H1 (cell line): ENCODE measurements around the gene MRPL34. TPM values are rescaled to one million over a fixed set of nuclear protein-coding genes. Genes with fewer than 3 reads are reported as not detected.

ENCODE experiments used
- CTCF ChIA-PET: fragments of 300-600 bp; sonication (Branson Sonifier 250); formaldehyde crosslinking; loops from one replicate; lab custom pipeline; 2021; ENCODE audit not compliant: partially characterized antibody; lab: Charles Lee
- POLR2A ChIA-PET: fragments of 300-600 bp; sonication (Branson Sonifier 250); formaldehyde crosslinking; loops from one replicate; lab custom pipeline; 2021; ENCODE audit warnings: inconsistent platforms; ENCODE audit not compliant: partially characterized antibody; lab: Charles Lee
- DNase-seq, 2 experiments: peaks; one replicate each; pipeline versions ENCODE4 v3.0.0 to v3.0.0-alpha.2; 2010 to 2022; ENCODE audit warnings: low spot score in 2 of 2, low read depth in 1 of 2, mixed read lengths in 1 of 2
- FAIRE-seq: peaks from 2 replicates; lab custom pipeline; 2011; peaks lifted over from hg19 to GRCh38; lab: Jason Lieb, UNC
- H2AFZ ChIP-seq: 2 replicates; pipeline ENCODE4 v1.8.1; 2012; ENCODE audit warnings: low read length, inconsistent platforms
- H2AK5ac ChIP-seq: 2 replicates; pipeline ENCODE4 v1.6.1; 2013; ENCODE audit warnings: low read depth, low read length
- H2BK120ac ChIP-seq: replicated peaks from 2 replicates; pipeline ENCODE3; 2013; ENCODE audit warnings: low read depth, low read length, inconsistent platforms
- H2BK12ac ChIP-seq: 2 replicates; pipeline ENCODE4 v1.6.1; 2013; ENCODE audit warnings: low read depth, low read length
- H2BK15ac ChIP-seq: 2 replicates; pipeline ENCODE4 v1.6.1; 2013; ENCODE audit warnings: low read length
- H2BK20ac ChIP-seq: 2 replicates; pipeline ENCODE4 v1.6.1; 2013; ENCODE audit warnings: low read length
- H2BK5ac ChIP-seq: 2 replicates; pipeline ENCODE4 v1.6.1; 2013; ENCODE audit warnings: low read depth, low read length
- H3K14ac ChIP-seq: 2 replicates; pipeline ENCODE4 v1.6.1; 2013; ENCODE audit warnings: inconsistent platforms; ENCODE audit not compliant: insufficient read length
- H3K18ac ChIP-seq: 2 replicates; pipeline ENCODE4 v1.6.1; 2013; ENCODE audit warnings: low read length; ENCODE audit errors: extremely low read depth
- H3K23ac ChIP-seq: 2 replicates; pipeline ENCODE4 v1.6.1; 2013; ENCODE audit warnings: inconsistent platforms; ENCODE audit not compliant: insufficient read length
- H3K23me2 ChIP-seq: 2 replicates; pipeline ENCODE4 v1.6.1; 2013; ENCODE audit warnings: low read depth, low read length
- H3K27ac ChIP-seq: 2 replicates; pipeline ENCODE4 v1.6.1; 2011; ENCODE audit warnings: low read depth, low read length, inconsistent platforms
- H3K27me3 ChIP-seq, 4 experiments: replicated peaks in 1 of 4; 1 replicate in 1 of 4; 2 replicates in 3 of 4; pipeline versions ENCODE4 v1.6.1 to v1.8.1; 2011 to 2013; ENCODE audit warnings: low read length in 3 of 4, mild to moderate bottlenecking in 3 of 4, inconsistent platforms in 2 of 4, mixed read lengths in 2 of 4, moderate library complexity in 1 of 4; ENCODE audit not compliant: control insufficient read depth in 3 of 4, insufficient read depth in 3 of 4; ENCODE audit errors: extremely low read depth in 1 of 4
- H3K36me3 ChIP-seq, 4 experiments: 2 replicates each; pipeline versions ENCODE4 v1.6.1 to v1.8.1; 2011 to 2013; ENCODE audit warnings: mild to moderate bottlenecking in 4 of 4, low read length in 3 of 4, moderate library complexity in 2 of 4, control low read depth in 1 of 4, inconsistent platforms in 1 of 4; ENCODE audit not compliant: insufficient read depth in 4 of 4, control insufficient read depth in 2 of 4
- H3K4ac ChIP-seq: replicated peaks from 2 replicates; pipeline ENCODE3; 2013; ENCODE audit warnings: low read length, low read depth, mixed read lengths, inconsistent platforms; ENCODE audit not compliant: insufficient read length
- H3K4me1 ChIP-seq, 4 experiments: replicated peaks in 1 of 4; 1 replicate in 1 of 4; 2 replicates in 3 of 4; pipeline versions ENCODE4 v1.6.1 to v1.8.1; 2011 to 2013; ENCODE audit warnings: low read length in 3 of 4, inconsistent platforms in 2 of 4, mixed read lengths in 1 of 4; ENCODE audit not compliant: insufficient read depth in 4 of 4, control insufficient read depth in 3 of 4
- H3K4me2 ChIP-seq, 2 experiments: 2 replicates each; pipeline versions ENCODE4 v1.6.1 to v1.8.1; 2011 to 2013; ENCODE audit warnings: low read depth in 2 of 2, low read length in 2 of 2, control low read depth in 1 of 2, inconsistent platforms in 1 of 2, mild to moderate bottlenecking in 1 of 2; ENCODE audit not compliant: insufficient read depth in 1 of 2
- H3K4me3 ChIP-seq, 4 experiments: fragments of 200-600, 300-600 bp in 1 of 4; sonication (generic), shearing (Covaris generic), sonication (Bioruptor Twin) in 1 of 4; 2 replicates each; pipeline versions ENCODE4 v1.5.1 to v1.8.1; 2011 to 2016; ENCODE audit warnings: low read length in 4 of 4, low read depth in 3 of 4, control low read depth in 2 of 4, inconsistent platforms in 2 of 4, mild to moderate bottlenecking in 2 of 4, mixed read lengths in 1 of 4, moderate library complexity in 1 of 4; ENCODE audit not compliant: insufficient read depth in 2 of 4; ENCODE audit errors: extremely low read depth in 1 of 4
- H3K56ac ChIP-seq: replicated peaks from 2 replicates; pipeline ENCODE3; 2013; ENCODE audit warnings: low read depth, mild to moderate bottlenecking, mixed read lengths, low read length, inconsistent platforms; ENCODE audit not compliant: insufficient read length
- H3K79me1 ChIP-seq: 2 replicates; pipeline ENCODE4 v1.6.1; 2013; ENCODE audit warnings: low read depth, low read length, control low read depth
- H3K79me2 ChIP-seq, 2 experiments: 2 replicates each; pipeline versions ENCODE4 v1.6.1 to v1.8.1; 2012 to 2013; ENCODE audit warnings: low read length in 2 of 2, mild to moderate bottlenecking in 2 of 2, inconsistent platforms in 1 of 2; ENCODE audit not compliant: insufficient read depth in 2 of 2, control insufficient read depth in 1 of 2
- H3K9ac ChIP-seq, 4 experiments: replicated peaks in 1 of 4; 1 replicate in 1 of 4; 2 replicates in 3 of 4; pipeline versions ENCODE4 v1.6.1 to v1.8.1; 2011 to 2013; ENCODE audit warnings: low read depth in 3 of 4, low read length in 3 of 4, control low read depth in 2 of 4, mild to moderate bottlenecking in 2 of 4, moderate library complexity in 2 of 4, inconsistent platforms in 1 of 4; ENCODE audit errors: extremely low read depth in 1 of 4
- H3K9me3 ChIP-seq, 2 experiments: 2 replicates each; pipeline versions ENCODE4 v1.6.1 to v1.8.1; 2012 to 2013; ENCODE audit warnings: mild to moderate bottlenecking in 2 of 2, moderate library complexity in 2 of 2, control low read depth in 1 of 2, inconsistent platforms in 1 of 2, low read depth in 1 of 2, low read length in 1 of 2, mixed read lengths in 1 of 2; ENCODE audit not compliant: insufficient read depth in 2 of 2
- H4K20me1 ChIP-seq, 2 experiments: replicated peaks in 1 of 2; 2 replicates each; pipeline versions ENCODE3 to v1.8.1; 2011 to 2013; ENCODE audit warnings: inconsistent platforms in 2 of 2, low read length in 2 of 2, mild to moderate bottlenecking in 1 of 2; ENCODE audit not compliant: insufficient read depth in 2 of 2, control insufficient read depth in 1 of 2
- H4K5ac ChIP-seq: 2 replicates; pipeline ENCODE4 v1.6.1; 2013; ENCODE audit warnings: low read length, low read depth, mixed read lengths, inconsistent platforms; ENCODE audit not compliant: insufficient read length
- H4K8ac ChIP-seq: 2 replicates; pipeline ENCODE4 v1.8.0; 2013; ENCODE audit warnings: mild to moderate bottlenecking, moderate library complexity, low read length, inconsistent platforms; ENCODE audit not compliant: insufficient read depth; ENCODE audit errors: extremely low read depth
- H4K91ac ChIP-seq: replicated peaks from 2 replicates; pipeline ENCODE3; 2013; ENCODE audit warnings: low read length, mixed read lengths, inconsistent platforms; ENCODE audit not compliant: insufficient read length
- BCL11A ChIP-seq, 2 experiments: IDR thresholded peaks; one replicate each; pipeline ENCODE4 v1.6.1; 2011; ENCODE audit warnings: low read depth in 2 of 2, low read length in 2 of 2, mild to moderate bottlenecking in 2 of 2
- CTBP2 ChIP-seq: IDR thresholded peaks from 2 replicates; pipeline ENCODE4 v1.7.0; 2011; ENCODE audit warnings: borderline replicate concordance, mild to moderate bottlenecking, moderate library complexity, mixed read lengths, low read length; ENCODE audit not compliant: insufficient read depth, insufficient read length
- EGR1 ChIP-seq: IDR thresholded peaks from 2 replicates; pipeline ENCODE4 v1.6.1; 2011; ENCODE audit warnings: low read depth, low read length, borderline replicate concordance
- SIN3A ChIP-seq, 2 experiments: IDR thresholded peaks in 1 of 2; conservative IDR thresholded peaks in 1 of 2; 2 replicates each; pipeline ENCODE4 v1.6.1; 2011 to 2012; ENCODE audit warnings: low read length in 2 of 2, improper control_type of control experiment in 1 of 2, low read depth in 1 of 2, mild to moderate bottlenecking in 1 of 2
- SIRT6 ChIP-seq: IDR thresholded peaks from one replicate; pipeline ENCODE4 v1.7.1; 2012; ENCODE audit warnings: low read length, inconsistent platforms
- SP1 ChIP-seq: IDR thresholded peaks from 2 replicates; pipeline ENCODE4 v1.6.1; 2011; ENCODE audit warnings: low read depth, low read length
- SRF ChIP-seq: IDR thresholded peaks from 2 replicates; pipeline ENCODE4 v1.6.1; 2011; ENCODE audit warnings: mild to moderate bottlenecking, low read depth, low read length, moderate library complexity
- SUZ12 ChIP-seq: fragments of 200-600 bp; sonication (generic); IDR thresholded peaks from 2 replicates; pipeline ENCODE4 v1.6.1; 2012; ENCODE audit warnings: mild to moderate bottlenecking, inconsistent platforms, low read length, moderate library complexity, mixed read lengths
- TBP ChIP-seq: IDR thresholded peaks from 2 replicates; pipeline ENCODE4 v1.6.1; 2011; ENCODE audit warnings: low read depth, low read length, improper control_type of control experiment
- TEAD4 ChIP-seq: IDR thresholded peaks from 2 replicates; pipeline ENCODE4 v1.6.1; 2012; ENCODE audit warnings: low read depth, low read length, inconsistent platforms, mixed read lengths
- WGBS, 2 experiments: shearing (Covaris generic) in 1 of 2; methylation state at CpG; one replicate each; pipeline versions ENCODE4 v1.1.6 to v1.1.7; 2013 to 2015; ENCODE audit warnings: low lambda C conversion rate in 2 of 2, mixed read lengths in 2 of 2, inconsistent platforms in 1 of 2, low coverage in 1 of 2, missing lambda C conversion rate in 1 of 2; ENCODE audit not compliant: insufficient replicate concordance in 2 of 2, insufficient coverage in 1 of 2, insufficient read length in 1 of 2; ENCODE audit errors: extremely low coverage in 1 of 2, missing lambda C conversion rate in 1 of 2; 5-methylcytosine and 5-hydroxymethylcytosine counted together
- polyA plus RNA-seq, 7 experiments: library from polyadenylated mRNA; depleted of rRNA in 3 of 7; stranded (reverse) in 5 of 7; unstranded in 2 of 7; fragments of >200 nt in 5 of 7; fragments of 200-250 nt in 2 of 7; gene quantifications; 1 replicate in 5 of 7; 2 replicates in 1 of 7; 4 replicates in 1 of 7; pipeline versions ENCODE4 v1.2.1 to v1.2.3, GENCODE V29; 2011 to 2013; ENCODE audit warnings: missing spikeins in 2 of 7, mixed read lengths in 2 of 7
- total RNA-seq: library from RNA; stranded (reverse); fragmentation: NEBNext Ultra II Directional; extraction: Animal tissue kit (Norgen Biotek cat#: 25700); gene quantifications from 2 replicates; pipeline ENCODE4 v1.2.1, GENCODE V29; 2021
- TF ChIP-seq, protein P1 (sequence below), 3 experiments: IDR thresholded peaks; 1 replicate in 2 of 3; 2 replicates in 1 of 3; pipeline versions ENCODE4 v1.5.1 to v1.6.1; 2011; ENCODE audit warnings: low read length in 3 of 3, mild to moderate bottlenecking in 3 of 3, inconsistent platforms in 2 of 3, low read depth in 1 of 3, moderate library complexity in 1 of 3; ENCODE audit not compliant: insufficient read depth in 1 of 3; ENCODE audit errors: control extremely low read depth in 1 of 3

The MRPL34 gene
- total and polyA plus RNA-seq, 2 of the 8 experiments (the other 6 are each of a cell fraction or from before 2014, with no cell fraction given): 91.9 to 99.6 TPM

DNA sequence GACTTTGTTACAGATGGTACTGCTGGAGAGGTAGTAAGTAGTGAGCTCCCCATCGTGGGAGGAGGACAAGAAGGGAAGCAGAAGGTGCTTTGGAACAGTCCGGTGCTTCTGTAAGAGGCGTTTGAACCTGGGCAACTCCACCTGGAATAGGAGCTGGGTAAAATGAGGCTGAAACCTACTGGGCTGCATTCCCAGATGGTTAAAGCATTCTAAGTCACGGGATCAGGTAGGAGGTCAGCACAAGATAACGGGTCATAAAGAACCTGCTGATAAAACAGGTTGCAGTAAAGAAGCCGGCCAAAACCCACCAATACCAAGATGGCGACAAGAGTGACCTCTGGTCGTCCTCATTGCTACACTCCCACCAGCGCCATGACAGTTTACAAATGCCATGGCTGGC, 18.9 kb upstream of the MRPL34 start:
- Histone ChIP-seq H3K27ac (no peak overlapping the region), H3K36me3 (no peaks in the 10 kb centered on the region), H3K9me3 (peaks cover 0 to 6% of the 10 kb centered on the region in 2 experiments; a peak in 1 of 4 replicates), H3K4me3 (no peak overlapping the region), H3K14ac (no peak overlapping the region), H3K23ac (no peak overlapping the region), H2BK15ac (no peak overlapping the region), H4K91ac (no peak overlapping the region), H2BK20ac (no peak overlapping the region), H4K5ac (no peak overlapping the region), H2BK120ac (no peak overlapping the region), H2AK5ac (no peak overlapping the region), H3K79me1 (no peaks in the 10 kb centered on the region; the same call in 1 of the 2 replicates), H3K56ac (no peak overlapping the region), H3K79me2 (no peaks in the 10 kb centered on the region), H2BK12ac (no peak overlapping the region), H3K18ac (no peak overlapping the region), H3K4ac (no peak overlapping the region), H2AFZ (no peak overlapping the region), H3K4me2 (no peak overlapping the region), H3K27me3 (peaks cover 0 to 3% (median 0%) of the 10 kb centered on the region in 4 experiments; a peak in 3 of 7 replicates), H4K8ac (no peak overlapping the region), H4K20me1 (peaks cover 0 to 1% of the 10 kb centered on the region in 2 experiments), H3K23me2 (no peaks in the 10 kb centered on the region; the same call in 1 of the 2 replicates), H2BK5ac (no peak overlapping the region), H3K9ac (no peak overlapping the region), H3K4me1 (no peaks in the 10 kb centered on the region; a peak in 2 of 7 replicates)
- CTCF ChIA-PET: interaction anchor here (0.6 to 2.3 kb wide), 4 partner anchors 27 to 180 kb away, joined by 3 to 13 read pairs (median 4); no protein-coding TSS in a partner anchor
- no peak for FAIRE-seq
- POLR2A ChIA-PET: interaction anchor here (0.9 to 1.6 kb wide), 5 partner anchors 20 to 71 kb away, joined by 3 to 5 read pairs (median 3); partner anchors contain the start of genes BABAM1, DDA1 and USE1
- no peak for DNase-seq
- WGBS, 2 experiments: 91% methylated on average over 9 of the region's 9 CpGs; no CpG with 5 or more reads in 1 of the 2 experiments
- TF ChIP-seq SIN3A (conservative IDR thresholded peaks at IDR 0.05 in 1 of 2, IDR thresholded peaks at IDR 0.05 in 1 of 2; ENCODE audit: low read depth in 1 of 2, low read length in 2 of 2) (no peak), EGR1 (no peak), TBP (no peak), SUZ12 (no peak), SIRT6 (no peak), CTBP2 (no peak), TEAD4 (no peak), SP1 (no peak), BCL11A (IDR thresholded peaks at IDR 0.05; ENCODE audit: low read depth in 2 of 2, low read length in 2 of 2) (no peak), SRF (no peak)
- TF ChIP-seq, protein P1, sequence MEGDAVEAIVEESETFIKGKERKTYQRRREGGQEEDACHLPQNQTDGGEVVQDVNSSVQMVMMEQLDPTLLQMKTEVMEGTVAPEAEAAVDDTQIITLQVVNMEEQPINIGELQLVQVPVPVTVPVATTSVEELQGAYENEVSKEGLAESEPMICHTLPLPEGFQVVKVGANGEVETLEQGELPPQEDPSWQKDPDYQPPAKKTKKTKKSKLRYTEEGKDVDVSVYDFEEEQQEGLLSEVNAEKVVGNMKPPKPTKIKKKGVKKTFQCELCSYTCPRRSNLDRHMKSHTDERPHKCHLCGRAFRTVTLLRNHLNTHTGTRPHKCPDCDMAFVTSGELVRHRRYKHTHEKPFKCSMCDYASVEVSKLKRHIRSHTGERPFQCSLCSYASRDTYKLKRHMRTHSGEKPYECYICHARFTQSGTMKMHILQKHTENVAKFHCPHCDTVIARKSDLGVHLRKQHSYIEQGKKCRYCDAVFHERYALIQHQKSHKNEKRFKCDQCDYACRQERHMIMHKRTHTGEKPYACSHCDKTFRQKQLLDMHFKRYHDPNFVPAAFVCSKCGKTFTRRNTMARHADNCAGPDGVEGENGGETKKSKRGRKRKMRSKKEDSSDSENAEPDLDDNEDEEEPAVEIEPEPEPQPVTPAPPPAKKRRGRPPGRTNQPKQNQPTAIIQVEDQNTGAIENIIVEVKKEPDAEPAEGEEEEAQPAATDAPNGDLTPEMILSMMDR (IDR thresholded peaks at IDR 0.05; ENCODE audit: control extremely low read depth in 1 of 3, insufficient read depth in 1 of 3, low read depth in 1 of 3, low read length in 3 of 3): no peak
